22Rv1 (cell line): ENCODE measurements around the gene PBX1.

Experiments used
- H3K27ac ChIP-seq: fragments of 450-650 bp; 2 replicates; pipeline ENCODE4 v1.5.1; 2017
- CTCF ChIP-seq: fragments of 450-650 bp; IDR thresholded peaks from 2 replicates; pipeline ENCODE4 v1.5.1; 2017; ENCODE audit warnings: mild to moderate bottlenecking
- ZFX ChIP-seq: fragments of 450-650 bp; IDR thresholded peaks from 2 replicates; pipeline ENCODE4 v1.6.1; 2017; ENCODE audit warnings: antibody characterized with exemption, borderline replicate concordance

The PBX1 gene

GRCh38 chr1:164863056-164863455 lies 304.1 kb downstream of the PBX1 start:
- no peak overlapping the region for H3K27ac ChIP-seq
- TF ChIP-seq ZFX (no peak), CTCF (no peak)

- H3K27ac ChIP-seq = no peak overlapping the region
Measured at GRCh38 chr1:164864161-164864560, 305.2 kb downstream of the PBX1 start.

GRCh38 chr1:164865385-164865784 lies 306.4 kb downstream of the PBX1 start:
- no peak overlapping the region for H3K27ac ChIP-seq
- TF ChIP-seq CTCF (no peak), ZFX (no peak)

More at GRCh38 chr1:164864161-164864560, 305.2 kb downstream of the PBX1 start:
- TF ChIP-seq ZFX = no peak
- TF ChIP-seq CTCF = no peak

GRCh38 chr1:164867590-164867989 lies 308.6 kb downstream of the PBX1 start:
- no peak overlapping the region for H3K27ac ChIP-seq
- TF ChIP-seq ZFX (no peak), CTCF (no peak)

- TF ChIP-seq CTCF = no peak
- no peak for TF ChIP-seq ZFX
- H3K27ac ChIP-seq = no peak overlapping the region
Measured at GRCh38 chr1:164868990-164869389, 310.0 kb downstream of the PBX1 start.

- H3K27ac ChIP-seq = no peak overlapping the region
- TF ChIP-seq CTCF = no peak
- no peak for TF ChIP-seq ZFX
Measured at GRCh38 chr1:164875518-164875917, 316.5 kb downstream of the PBX1 start.

GRCh38 chr1:164876398-164877116 lies 317.6 kb downstream of the PBX1 start:
- H3K27ac ChIP-seq = no peak overlapping the region
- TF ChIP-seq CTCF (no peak), ZFX (no peak)
